ENCODE measurements around the gene UBXN11.

DNA sequence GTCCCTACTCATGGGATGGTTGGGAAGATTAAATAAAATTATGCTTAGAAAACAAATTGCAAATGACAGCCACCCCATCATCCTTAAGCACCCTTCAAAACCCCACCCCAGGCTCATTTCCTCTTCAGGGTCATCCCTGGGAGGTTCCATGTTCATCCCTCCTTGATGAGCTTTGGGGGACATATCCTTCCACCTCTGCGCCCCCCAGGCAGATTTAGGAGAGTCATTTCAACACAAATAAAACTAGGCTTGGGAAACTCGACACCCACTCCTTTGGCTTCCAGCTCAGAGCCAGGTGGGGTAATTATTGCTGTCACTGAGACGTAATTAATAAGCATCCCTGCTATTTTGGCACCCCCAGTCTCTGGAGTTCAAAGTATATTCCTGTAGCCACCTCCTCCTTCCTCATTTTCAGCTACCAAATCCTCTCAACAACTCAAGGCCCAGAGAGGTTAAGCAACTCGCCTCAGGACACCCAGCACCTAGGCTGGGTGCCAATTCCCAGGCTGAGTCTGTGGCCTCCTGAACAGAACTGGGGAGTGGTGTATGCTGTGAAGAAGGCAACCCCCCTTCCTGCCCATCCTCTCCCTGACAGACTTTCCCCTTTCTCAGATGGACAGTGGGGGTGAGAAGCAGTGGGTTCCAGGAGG, 46.9 kb upstream of the UBXN11 start:
- TF ChIP-seq, protein P1, sequence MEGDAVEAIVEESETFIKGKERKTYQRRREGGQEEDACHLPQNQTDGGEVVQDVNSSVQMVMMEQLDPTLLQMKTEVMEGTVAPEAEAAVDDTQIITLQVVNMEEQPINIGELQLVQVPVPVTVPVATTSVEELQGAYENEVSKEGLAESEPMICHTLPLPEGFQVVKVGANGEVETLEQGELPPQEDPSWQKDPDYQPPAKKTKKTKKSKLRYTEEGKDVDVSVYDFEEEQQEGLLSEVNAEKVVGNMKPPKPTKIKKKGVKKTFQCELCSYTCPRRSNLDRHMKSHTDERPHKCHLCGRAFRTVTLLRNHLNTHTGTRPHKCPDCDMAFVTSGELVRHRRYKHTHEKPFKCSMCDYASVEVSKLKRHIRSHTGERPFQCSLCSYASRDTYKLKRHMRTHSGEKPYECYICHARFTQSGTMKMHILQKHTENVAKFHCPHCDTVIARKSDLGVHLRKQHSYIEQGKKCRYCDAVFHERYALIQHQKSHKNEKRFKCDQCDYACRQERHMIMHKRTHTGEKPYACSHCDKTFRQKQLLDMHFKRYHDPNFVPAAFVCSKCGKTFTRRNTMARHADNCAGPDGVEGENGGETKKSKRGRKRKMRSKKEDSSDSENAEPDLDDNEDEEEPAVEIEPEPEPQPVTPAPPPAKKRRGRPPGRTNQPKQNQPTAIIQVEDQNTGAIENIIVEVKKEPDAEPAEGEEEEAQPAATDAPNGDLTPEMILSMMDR (IDR thresholded peaks at IDR 0.05), result no peak
- TF ChIP-seq POLR2A (IDR thresholded peaks at IDR 0.05), result no peak

All from body of pancreas (tissue), 4 donors.